ENCODE results near the gene TAGLN. TPM values are rescaled to one million over a fixed set of nuclear protein-coding genes. Genes with fewer than 3 reads are reported as not detected.

TAGLN gene
- total RNA-seq, 1 experiment from 2014 or later: 6.6 TPM

GRCh38 chr11:117249571-117249970, 50.4 kb downstream of the TAGLN start:
- no peaks in the 10 kb centered on the region for H3K4me1 Mint-ChIP-seq (ENCODE audit: low read depth, unreplicated experiment)
- DNase-seq: no peak
- H3K36me3 Mint-ChIP-seq (ENCODE audit: insufficient read depth, unreplicated experiment): peaks cover 4% of the 10 kb centered on the region
- BruUV-seq (replicated peaks): no TSS peak
- intact Hi-C loops (cut with micrococcal nuclease; ENCODE audit: unreplicated experiment): no loop called here
- H3K27ac Mint-ChIP-seq (ENCODE audit: unreplicated experiment): no peak overlapping the region
- H3K9me3 Mint-ChIP-seq (ENCODE audit: low read depth, unreplicated experiment): no peaks in the 10 kb centered on the region
- TF ChIP-seq CTCF (IDR thresholded peaks at IDR 0.05; ENCODE audit: unreplicated experiment): no peak
- no peak overlapping the region for H3K4me3 Mint-ChIP-seq (ENCODE audit: low read depth, unreplicated experiment)
- no peaks in the 10 kb centered on the region for H3K27me3 Mint-ChIP-seq (ENCODE audit: unreplicated experiment)
- CTCF ChIA-PET: no interaction called here

GRCh38 chr11:117251506-117251905, 52.3 kb downstream of the TAGLN start:
- TF ChIP-seq CTCF (IDR thresholded peaks at IDR 0.05; ENCODE audit: unreplicated experiment): no peak
- CTCF ChIA-PET: no interaction called here
- no peak overlapping the region for H3K27ac Mint-ChIP-seq (ENCODE audit: unreplicated experiment)
- intact Hi-C loops (cut with micrococcal nuclease; ENCODE audit: unreplicated experiment): no loop called here
- H3K36me3 Mint-ChIP-seq (ENCODE audit: insufficient read depth, unreplicated experiment): peaks cover 4% of the 10 kb centered on the region
- no peak for DNase-seq
- H3K9me3 Mint-ChIP-seq (ENCODE audit: low read depth, unreplicated experiment): no peaks in the 10 kb centered on the region
- no peak overlapping the region for H3K4me3 Mint-ChIP-seq (ENCODE audit: low read depth, unreplicated experiment)
- BruUV-seq (replicated peaks): no TSS peak
- no peaks in the 10 kb centered on the region for H3K27me3 Mint-ChIP-seq (ENCODE audit: unreplicated experiment)
- H3K4me1 Mint-ChIP-seq (ENCODE audit: low read depth, unreplicated experiment): no peaks in the 10 kb centered on the region

GRCh38 chr11:117255966-117256365, 56.8 kb downstream of the TAGLN start:
- H3K27me3 Mint-ChIP-seq (ENCODE audit: unreplicated experiment): no peaks in the 10 kb centered on the region
- no TSS peak for BruUV-seq (replicated peaks)
- H3K4me3 Mint-ChIP-seq (ENCODE audit: low read depth, unreplicated experiment): no peak overlapping the region
- no peak for TF ChIP-seq CTCF (IDR thresholded peaks at IDR 0.05; ENCODE audit: unreplicated experiment)
- no peaks in the 10 kb centered on the region for H3K4me1 Mint-ChIP-seq (ENCODE audit: low read depth, unreplicated experiment)
- CTCF ChIA-PET: no interaction called here
- H3K9me3 Mint-ChIP-seq (ENCODE audit: low read depth, unreplicated experiment): no peaks in the 10 kb centered on the region
- intact Hi-C loops (cut with micrococcal nuclease; ENCODE audit: unreplicated experiment): no loop called here
- no peak overlapping the region for H3K27ac Mint-ChIP-seq (ENCODE audit: unreplicated experiment)
- no peak for DNase-seq
- peaks cover 4% of the 10 kb centered on the region for H3K36me3 Mint-ChIP-seq (ENCODE audit: insufficient read depth, unreplicated experiment)

- H3K36me3 Mint-ChIP-seq (ENCODE audit: insufficient read depth, unreplicated experiment): peaks cover 4% of the 10 kb centered on the region
- H3K4me3 Mint-ChIP-seq (ENCODE audit: low read depth, unreplicated experiment): no peak overlapping the region
- no TSS peak for BruUV-seq (replicated peaks)
- H3K27ac Mint-ChIP-seq (ENCODE audit: unreplicated experiment): no peak overlapping the region
- no peaks in the 10 kb centered on the region for H3K27me3 Mint-ChIP-seq (ENCODE audit: unreplicated experiment)
- H3K9me3 Mint-ChIP-seq (ENCODE audit: low read depth, unreplicated experiment): no peaks in the 10 kb centered on the region
- CTCF ChIA-PET: no interaction called here
- no peak for TF ChIP-seq CTCF (IDR thresholded peaks at IDR 0.05; ENCODE audit: unreplicated experiment)
- no peaks in the 10 kb centered on the region for H3K4me1 Mint-ChIP-seq (ENCODE audit: low read depth, unreplicated experiment)
- intact Hi-C loops (cut with micrococcal nuclease; ENCODE audit: unreplicated experiment): no loop called here
- no peak for DNase-seq
Measured at GRCh38 chr11:117256573-117256972, 57.4 kb downstream of the TAGLN start.

Other genes starting within 250 kb of the TAGLN start
- 17.4 and 20.6 TPM in 2 replicates for gene SIK3, start 100.9 kb upstream of the TAGLN start, total RNA-seq (2022)
- gene PAFAH1B2, start 55.1 kb upstream of the TAGLN start, total RNA-seq (2022): 66.7 and 74.5 TPM in 2 replicates
- gene SIDT2, start 20.6 kb upstream of the TAGLN start, total RNA-seq (2022): 12.2 and 15.4 TPM in 2 replicates
- gene PCSK7, start 32.7 kb downstream of the TAGLN start, total RNA-seq (2022): 44.3 and 49.2 TPM in 2 replicates
- 19.2 and 20.0 TPM in 2 replicates for gene RNF214, start 33.3 kb downstream of the TAGLN start, total RNA-seq (2022)
- gene BACE1-AS, start 92.0 kb downstream of the TAGLN start, total RNA-seq (2022): 8.4 and 8.8 TPM in 2 replicates
- 9.6 and 10.7 TPM in 2 replicates for gene BACE1, start 116.9 kb downstream of the TAGLN start, total RNA-seq (2022)
- gene CEP164, start 128.5 kb downstream of the TAGLN start, total RNA-seq (2022): 25.4 and 29.6 TPM in 2 replicates